ENCODE results near the gene RAPGEF5.

RAPGEF5 gene

DNA sequence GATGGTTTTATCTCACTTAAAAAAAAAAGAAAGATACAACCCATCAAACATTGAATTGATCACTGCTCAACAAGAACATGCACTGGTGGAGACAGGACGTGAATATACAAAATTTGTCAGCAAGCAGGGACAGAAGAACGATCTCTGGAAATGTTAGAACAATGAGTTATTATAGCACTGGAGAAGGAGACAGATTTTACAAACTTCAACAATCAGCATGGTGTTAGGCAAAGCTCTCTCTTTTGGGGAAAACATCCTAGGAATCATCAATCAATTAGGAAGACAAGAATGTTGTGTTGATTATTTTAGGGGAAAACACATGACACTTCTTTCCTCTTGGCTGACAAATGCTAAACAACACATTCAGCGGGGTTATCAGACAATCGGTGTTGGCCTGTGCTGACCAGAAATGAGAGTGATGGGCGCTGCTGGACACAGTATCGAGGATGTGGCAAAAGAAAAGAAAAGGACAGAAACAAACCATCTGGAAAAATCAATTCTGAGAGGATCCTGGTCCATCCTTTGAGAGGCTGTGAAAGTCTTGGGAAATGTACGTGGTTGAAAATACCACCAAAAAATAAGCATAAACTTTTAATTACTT is 103.9 kb downstream of the RAPGEF5 start:
- no peak overlapping the region for H2AFZ ChIP-seq (ENCODE audit: insufficient read depth, low read length, poor library complexity)
- H3K79me1 ChIP-seq (ENCODE audit: low read length): no peaks in the 10 kb centered on the region

DNA sequence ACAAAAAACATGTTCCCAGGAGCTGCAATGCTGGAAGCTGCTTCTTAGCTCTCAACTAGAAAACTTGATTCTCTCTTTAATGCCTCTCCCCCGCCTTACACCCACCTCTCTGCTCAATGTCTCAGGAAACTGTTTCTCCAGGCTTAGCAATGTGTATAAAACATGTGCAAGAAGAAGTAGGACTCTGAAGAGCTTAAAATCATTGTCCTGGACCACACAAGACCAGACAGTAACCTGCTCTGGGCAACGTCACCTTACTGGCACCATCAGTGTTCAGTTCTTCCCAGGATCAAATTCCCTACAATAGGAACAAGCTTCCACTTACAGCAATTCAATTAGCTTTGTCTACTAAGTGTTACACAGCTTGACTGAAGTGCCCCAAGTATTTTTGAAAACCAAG is 104.9 kb downstream of the RAPGEF5 start:
- no peak overlapping the region for H3K4me3 ChIP-seq (ENCODE audit: low read depth, low read length)
- H2BK120ac ChIP-seq (ENCODE audit: insufficient read depth, low read length, poor library complexity): no peak overlapping the region
- WGBS (ENCODE audit: extremely low coverage, insufficient coverage, insufficient read length): no CpG with 5 or more reads among the region's 2 CpGs
- H3K23ac ChIP-seq (ENCODE audit: low read length): no peak overlapping the region
- DNase-seq: no peak
- no peaks in the 10 kb centered on the region for H3K4me1 ChIP-seq (ENCODE audit: control insufficient read depth in 1 of 2, insufficient read depth in 2 of 2, low read length in 2 of 2)
- no peaks in the 10 kb centered on the region for H3K27me3 ChIP-seq (ENCODE audit: insufficient read depth, low read length)
- H3K27ac ChIP-seq (ENCODE audit: low read depth, low read length): no peak overlapping the region
- H2BK5ac ChIP-seq (ENCODE audit: low read depth, low read length, poor library complexity): no peak overlapping the region
- no peak overlapping the region for H2AFZ ChIP-seq (ENCODE audit: insufficient read depth, low read length, poor library complexity)
- H2AK5ac ChIP-seq (ENCODE audit: low read length): no peak overlapping the region
- no peak overlapping the region for H4K91ac ChIP-seq (ENCODE audit: low read depth, low read length)
- no peaks in the 10 kb centered on the region for H3K9me3 ChIP-seq (ENCODE audit: insufficient read depth, low read depth, low read length)
- H3K9ac ChIP-seq (ENCODE audit: low read length): no peak overlapping the region
- no peak overlapping the region for H2BK12ac ChIP-seq (ENCODE audit: low read length)
- no peak overlapping the region for H3K4me2 ChIP-seq (ENCODE audit: low read length)
- no peak overlapping the region for H4K12ac ChIP-seq (ENCODE audit: low read depth, low read length)
- H3K79me1 ChIP-seq (ENCODE audit: low read length): no peaks in the 10 kb centered on the region
- H3K4ac ChIP-seq (ENCODE audit: low read depth, low read length): no peak overlapping the region
- no peak overlapping the region for H3K14ac ChIP-seq (ENCODE audit: low read length)
- no peak overlapping the region for H4K8ac ChIP-seq (ENCODE audit: low read depth, low read length)
- no peaks in the 10 kb centered on the region for H3K36me3 ChIP-seq (ENCODE audit: control insufficient read depth in 1 of 2, insufficient read depth in 2 of 2, low read length in 2 of 2)
- no peaks in the 10 kb centered on the region for H3K79me2 ChIP-seq (ENCODE audit: control insufficient read depth, insufficient read depth, low read length, poor library complexity)
- no peak overlapping the region for H3K18ac ChIP-seq (ENCODE audit: low read length)

More for the DNA sequence above, 103.9 kb downstream of the RAPGEF5 start:
- no peak overlapping the region for H3K4me3 ChIP-seq (ENCODE audit: low read depth, low read length)
- no peaks in the 10 kb centered on the region for H3K4me1 ChIP-seq (ENCODE audit: control insufficient read depth in 1 of 2, insufficient read depth in 2 of 2, low read length in 2 of 2)
- H2BK12ac ChIP-seq (ENCODE audit: low read length): no peak overlapping the region
- no peak overlapping the region for H4K8ac ChIP-seq (ENCODE audit: low read depth, low read length)
- no peaks in the 10 kb centered on the region for H3K9me3 ChIP-seq (ENCODE audit: insufficient read depth, low read depth, low read length)
- H3K14ac ChIP-seq (ENCODE audit: low read length): no peak overlapping the region
- no peak overlapping the region for H3K4ac ChIP-seq (ENCODE audit: low read depth, low read length)
- no peaks in the 10 kb centered on the region for H3K27me3 ChIP-seq (ENCODE audit: insufficient read depth, low read length)
- no peaks in the 10 kb centered on the region for H3K79me2 ChIP-seq (ENCODE audit: control insufficient read depth, insufficient read depth, low read length, poor library complexity)
- H4K91ac ChIP-seq (ENCODE audit: low read depth, low read length): no peak overlapping the region
- H3K23ac ChIP-seq (ENCODE audit: low read length): no peak overlapping the region
- H2BK120ac ChIP-seq (ENCODE audit: insufficient read depth, low read length, poor library complexity): no peak overlapping the region
- H4K12ac ChIP-seq (ENCODE audit: low read depth, low read length): no peak overlapping the region
- H3K9ac ChIP-seq (ENCODE audit: low read length): no peak overlapping the region
- H2AK5ac ChIP-seq (ENCODE audit: low read length): no peak overlapping the region
- H3K18ac ChIP-seq (ENCODE audit: low read length): no peak overlapping the region
- no peaks in the 10 kb centered on the region for H3K36me3 ChIP-seq (ENCODE audit: control insufficient read depth in 1 of 2, insufficient read depth in 2 of 2, low read length in 2 of 2)
- no peak overlapping the region for H2BK5ac ChIP-seq (ENCODE audit: low read depth, low read length, poor library complexity)
- no peak for DNase-seq
- WGBS (ENCODE audit: extremely low coverage, insufficient coverage, insufficient read length): no CpG with 5 or more reads among the region's 7 CpGs
- no peak overlapping the region for H3K4me2 ChIP-seq (ENCODE audit: low read length)
- H3K27ac ChIP-seq (ENCODE audit: low read depth, low read length): no peak overlapping the region

DNA sequence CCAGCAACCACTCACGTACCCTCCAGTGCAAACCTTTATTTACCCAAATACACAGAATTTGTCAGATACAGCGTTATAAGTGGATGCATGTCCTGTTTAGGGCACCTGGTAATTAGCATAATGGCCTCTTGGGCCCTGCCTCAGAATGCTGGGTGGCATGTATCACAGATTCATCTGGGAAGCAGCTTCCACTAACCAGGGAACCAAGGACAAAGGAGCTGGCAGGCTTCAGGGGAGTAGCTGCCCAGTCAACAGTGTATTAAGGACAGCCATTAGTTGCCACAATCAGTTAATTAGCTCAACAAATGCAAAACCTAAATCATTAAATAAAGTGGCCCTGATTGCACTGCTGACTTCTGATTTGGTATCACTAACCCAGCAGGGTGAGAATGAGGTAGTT is 105.7 kb downstream of the RAPGEF5 start:
- Histone ChIP-seq H3K79me1 (ENCODE audit: low read length) (no peaks in the 10 kb centered on the region), H4K8ac (ENCODE audit: low read depth, low read length) (no peak overlapping the region), H3K36me3 (ENCODE audit: control insufficient read depth in 1 of 2, insufficient read depth in 2 of 2, low read length in 2 of 2) (no peaks in the 10 kb centered on the region), H3K79me2 (ENCODE audit: control insufficient read depth, insufficient read depth, low read length, poor library complexity) (no peaks in the 10 kb centered on the region), H3K9ac (ENCODE audit: low read length) (no peak overlapping the region), H2AFZ (ENCODE audit: insufficient read depth, low read length, poor library complexity) (no peak overlapping the region), H3K27ac (ENCODE audit: low read depth, low read length) (no peak overlapping the region), H2BK120ac (ENCODE audit: insufficient read depth, low read length, poor library complexity) (no peak overlapping the region), H2BK12ac (ENCODE audit: low read length) (no peak overlapping the region), H3K4ac (ENCODE audit: low read depth, low read length) (no peak overlapping the region), H3K18ac (ENCODE audit: low read length) (no peak overlapping the region), H4K91ac (ENCODE audit: low read depth, low read length) (no peak overlapping the region), H3K4me3 (ENCODE audit: low read depth, low read length) (no peak overlapping the region), H3K27me3 (ENCODE audit: insufficient read depth, low read length) (no peaks in the 10 kb centered on the region), H4K12ac (ENCODE audit: low read depth, low read length) (no peak overlapping the region), H3K9me3 (ENCODE audit: insufficient read depth, low read depth, low read length) (no peaks in the 10 kb centered on the region), H3K14ac (ENCODE audit: low read length) (no peak overlapping the region), H3K23ac (ENCODE audit: low read length) (no peak overlapping the region), H3K4me1 (ENCODE audit: control insufficient read depth in 1 of 2, insufficient read depth in 2 of 2, low read length in 2 of 2) (no peaks in the 10 kb centered on the region), H2AK5ac (ENCODE audit: low read length) (no peak overlapping the region), H3K4me2 (ENCODE audit: low read length) (no peak overlapping the region), H2BK5ac (ENCODE audit: low read depth, low read length, poor library complexity) (no peak overlapping the region)
- WGBS (ENCODE audit: extremely low coverage, insufficient coverage, insufficient read length): no CpG with 5 or more reads among the region's 2 CpGs
- no peak for DNase-seq

- H3K23ac ChIP-seq (ENCODE audit: low read length): no peak overlapping the region
- WGBS (ENCODE audit: extremely low coverage, insufficient coverage, insufficient read length): 80% methylated on average over 1 of the region's 4 CpGs
- no peak overlapping the region for H2AK5ac ChIP-seq (ENCODE audit: low read length)
- no peak overlapping the region for H2BK12ac ChIP-seq (ENCODE audit: low read length)
- H3K4me3 ChIP-seq (ENCODE audit: low read depth, low read length): no peak overlapping the region
- H3K4me1 ChIP-seq (ENCODE audit: control insufficient read depth in 1 of 2, insufficient read depth in 2 of 2, low read length in 2 of 2): no peaks in the 10 kb centered on the region
- H3K4me2 ChIP-seq (ENCODE audit: low read length): no peak overlapping the region
- no peak for DNase-seq
- H3K27ac ChIP-seq (ENCODE audit: low read depth, low read length): no peak overlapping the region
- no peak overlapping the region for H3K9ac ChIP-seq (ENCODE audit: low read length)
- no peak overlapping the region for H3K14ac ChIP-seq (ENCODE audit: low read length)
- no peaks in the 10 kb centered on the region for H3K36me3 ChIP-seq (ENCODE audit: control insufficient read depth in 1 of 2, insufficient read depth in 2 of 2, low read length in 2 of 2)
- H3K27me3 ChIP-seq (ENCODE audit: insufficient read depth, low read length): no peaks in the 10 kb centered on the region
- no peak overlapping the region for H3K18ac ChIP-seq (ENCODE audit: low read length)
- no peak overlapping the region for H2AFZ ChIP-seq (ENCODE audit: insufficient read depth, low read length, poor library complexity)
- no peaks in the 10 kb centered on the region for H3K79me2 ChIP-seq (ENCODE audit: control insufficient read depth, insufficient read depth, low read length, poor library complexity)
- H2BK120ac ChIP-seq (ENCODE audit: insufficient read depth, low read length, poor library complexity): no peak overlapping the region
- no peak overlapping the region for H4K12ac ChIP-seq (ENCODE audit: low read depth, low read length)
- no peak overlapping the region for H2BK5ac ChIP-seq (ENCODE audit: low read depth, low read length, poor library complexity)
- no peak overlapping the region for H4K91ac ChIP-seq (ENCODE audit: low read depth, low read length)
- H3K79me1 ChIP-seq (ENCODE audit: low read length): no peaks in the 10 kb centered on the region
- no peak overlapping the region for H3K4ac ChIP-seq (ENCODE audit: low read depth, low read length)
- H4K8ac ChIP-seq (ENCODE audit: low read depth, low read length): no peak overlapping the region
- no peaks in the 10 kb centered on the region for H3K9me3 ChIP-seq (ENCODE audit: insufficient read depth, low read depth, low read length)
Measured at GRCh38 chr7:22250390-22250789, 106.6 kb downstream of the RAPGEF5 start.

All from trophoblast cell (in vitro differentiated cells and primary cell).